Stomach (tissue), 9 donors: ENCODE data around the gene INPP5A. TPM values are rescaled to one million over a fixed set of nuclear protein-coding genes. Genes with fewer than 3 reads are reported as not detected.

Experiments
- DNase-seq, 2 donors: peaks; one replicate each; pipeline versions ENCODE4 v3.0.0 to v3.0.0-alpha.2; 2013 to 2019
- H3K27ac ChIP-seq, 5 donors: fragments of 200-600 bp in 4 of 5; sonication (generic) in 4 of 5; one replicate each; pipeline ENCODE4 v1.5.1; 2013 to 2019; ENCODE audit warnings: mild to moderate bottlenecking in 1 of 5, moderate library complexity in 1 of 5
- H3K27me3 ChIP-seq, 3 donors: fragments of 200-600 bp; sonication (generic); one replicate each; pipeline ENCODE4 v1.5.1; 2017 to 2019; ENCODE audit warnings: mixed run types in 1 of 3
- H3K36me3 ChIP-seq, 4 donors: fragments of 200-600 bp; sonication (generic); 1 replicate in 3 of 4; 2 replicates in 1 of 4; pipeline ENCODE4 v1.5.1; 2016 to 2019
- H3K4me1 ChIP-seq, 4 donors: fragments of 200-600 bp; sonication (generic); one replicate each; pipeline ENCODE4 v1.5.1; 2016 to 2019
- H3K4me3 ChIP-seq, 4 donors: fragments of 200-600 bp; sonication (generic) in 3 of 4; one replicate each; pipeline ENCODE4 v1.5.1; 2016 to 2019; ENCODE audit warnings: mild to moderate bottlenecking in 1 of 4
- H3K9me3 ChIP-seq, 4 donors: fragments of 200-600 bp; sonication (generic); one replicate each; pipeline ENCODE4 v1.5.1; 2016 to 2019
- EP300 ChIP-seq: sonication (generic); formaldehyde crosslinking; IDR thresholded peaks from one replicate; pipeline ENCODE4 v1.6.1; 2017; ENCODE audit warnings: antibody characterized with exemption
- POLR2A ChIP-seq, 4 donors: fragments of 450-650 bp; IDR thresholded peaks; one replicate each; pipeline ENCODE4 v1.6.1; 2016; ENCODE audit warnings: antibody characterized with exemption in 4 of 4, control low read depth in 2 of 4, mild to moderate bottlenecking in 1 of 4, moderate library complexity in 1 of 4
- POLR2AphosphoS5 ChIP-seq, 3 donors: sonication (generic); formaldehyde crosslinking; IDR thresholded peaks; one replicate each; pipeline ENCODE4 v1.6.1; 2016; ENCODE audit warnings: antibody characterized with exemption in 3 of 3
- WGBS, 5 donors: extraction: QIAGEN DNeasy Blood & Tissue Kit in 3 of 5; methylation state at CpG; one replicate each; pipeline versions ENCODE4 v1.1.5 to v1.1.7; 2013 to 2018; 5-methylcytosine and 5-hydroxymethylcytosine counted together
- intact Hi-C: fragments of 100-400 bp; cut with DNase I; formaldehyde crosslinking; loops from one replicate; pipeline ENCODE4 v1.15.1; 2023; ENCODE audit warnings: low total_unique reads
- polyA plus RNA-seq, 3 donors: library from polyadenylated mRNA; stranded (reverse); fragments of 200-250 nt; gene quantifications; one replicate each; pipeline ENCODE4 v1.2.3, GENCODE V29; 2013
- total RNA-seq, 5 donors: library from RNA; depleted of rRNA; stranded (reverse); fragments of >200 nt; gene quantifications; one replicate each; pipeline versions ENCODE4 v1.1.0 to v1.2.3, GENCODE V29; 2014 to 2016
- TF ChIP-seq, protein P1 (sequence below), 7 experiments: fragments of 450-650 bp in 4 of 7; fragments of 200-600 bp in 3 of 7; sonication (generic) in 3 of 7; IDR thresholded peaks; one replicate each; pipeline ENCODE4 v1.5.1; 2016 to 2019; ENCODE audit warnings: antibody characterized with exemption in 7 of 7, control low read depth in 2 of 7, mild to moderate bottlenecking in 1 of 7
- donor health status: healthy with polysubstance abuse.
- donor health status: Bipolar disorder and iron deficiency.
- donor health status: healthy.

INPP5A gene
- total and polyA plus RNA-seq, 8 donors: 17.2 to 72.3 (median 31.0) TPM

DNA sequence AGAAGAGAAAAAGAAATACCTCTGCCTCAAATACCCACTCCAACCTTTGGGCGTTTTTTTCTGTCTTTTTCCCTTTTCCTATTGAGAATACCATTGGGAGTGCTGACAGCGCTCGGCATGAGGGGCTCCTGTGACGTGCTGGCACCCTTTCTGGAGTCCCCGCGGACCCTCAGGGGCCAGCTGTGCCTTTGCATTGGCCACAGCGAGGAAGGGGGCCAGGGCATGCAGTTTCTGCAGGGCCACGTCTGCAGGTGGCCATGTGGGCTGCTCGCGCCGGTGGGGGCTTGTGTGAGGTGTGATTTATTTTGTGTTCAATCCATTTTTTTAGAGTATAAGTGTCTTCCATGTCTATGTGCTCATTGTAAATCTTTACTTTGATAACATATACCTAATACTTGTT, 57.4 kb downstream of the INPP5A start:
- Histone ChIP-seq H3K4me3 (no peak overlapping the region), H3K4me1 (peaks cover 50 to 100% (median 76%) of the 10 kb centered on the region in 4 donors), H3K9me3 (peaks cover 0 to under 1% (median 0%) of the 10 kb centered on the region in 4 donors), H3K36me3 (no peaks in the 10 kb centered on the region), H3K27ac (no peak overlapping the region), H3K27me3 (no peaks in the 10 kb centered on the region)
- no peak for DNase-seq
- intact Hi-C loops: no loop called here
- no peak for TF ChIP-seq POLR2A (IDR thresholded peaks at IDR 0.05)
- no peak for TF ChIP-seq POLR2AphosphoS5 (IDR thresholded peaks at IDR 0.05)
- TF ChIP-seq, protein P1, sequence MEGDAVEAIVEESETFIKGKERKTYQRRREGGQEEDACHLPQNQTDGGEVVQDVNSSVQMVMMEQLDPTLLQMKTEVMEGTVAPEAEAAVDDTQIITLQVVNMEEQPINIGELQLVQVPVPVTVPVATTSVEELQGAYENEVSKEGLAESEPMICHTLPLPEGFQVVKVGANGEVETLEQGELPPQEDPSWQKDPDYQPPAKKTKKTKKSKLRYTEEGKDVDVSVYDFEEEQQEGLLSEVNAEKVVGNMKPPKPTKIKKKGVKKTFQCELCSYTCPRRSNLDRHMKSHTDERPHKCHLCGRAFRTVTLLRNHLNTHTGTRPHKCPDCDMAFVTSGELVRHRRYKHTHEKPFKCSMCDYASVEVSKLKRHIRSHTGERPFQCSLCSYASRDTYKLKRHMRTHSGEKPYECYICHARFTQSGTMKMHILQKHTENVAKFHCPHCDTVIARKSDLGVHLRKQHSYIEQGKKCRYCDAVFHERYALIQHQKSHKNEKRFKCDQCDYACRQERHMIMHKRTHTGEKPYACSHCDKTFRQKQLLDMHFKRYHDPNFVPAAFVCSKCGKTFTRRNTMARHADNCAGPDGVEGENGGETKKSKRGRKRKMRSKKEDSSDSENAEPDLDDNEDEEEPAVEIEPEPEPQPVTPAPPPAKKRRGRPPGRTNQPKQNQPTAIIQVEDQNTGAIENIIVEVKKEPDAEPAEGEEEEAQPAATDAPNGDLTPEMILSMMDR (IDR thresholded peaks at IDR 0.05): no peak
- TF ChIP-seq EP300: no peak
- WGBS, 5 donors: 82 to 92% (median 87%) methylated on average over 11 of the region's 11 CpGs

DNA sequence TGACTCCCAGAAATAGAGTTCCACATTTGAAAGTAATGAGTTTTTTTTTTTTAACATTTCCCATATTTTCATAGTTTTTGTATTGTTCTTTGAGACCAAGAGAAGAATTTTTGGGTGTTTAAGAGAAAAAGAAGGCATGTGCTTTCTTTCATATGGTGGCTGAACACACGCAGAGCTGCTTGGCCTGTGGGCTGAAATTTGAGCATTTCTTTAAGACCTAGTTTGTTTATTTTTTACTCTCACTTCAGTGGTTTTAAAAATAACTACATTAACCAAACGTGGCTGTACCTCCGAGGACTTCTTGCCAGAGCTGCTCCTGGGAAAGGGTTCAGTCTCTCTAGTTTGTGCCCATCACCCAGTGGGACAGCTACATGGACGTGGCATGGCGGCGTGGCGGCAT, 58.3 kb downstream of the INPP5A start:
- no peak for TF ChIP-seq POLR2AphosphoS5 (IDR thresholded peaks at IDR 0.05)
- TF ChIP-seq, protein P1 (IDR thresholded peaks at IDR 0.05): no peak
- TF ChIP-seq POLR2A (IDR thresholded peaks at IDR 0.05): no peak
- no peak for TF ChIP-seq EP300

DNA sequence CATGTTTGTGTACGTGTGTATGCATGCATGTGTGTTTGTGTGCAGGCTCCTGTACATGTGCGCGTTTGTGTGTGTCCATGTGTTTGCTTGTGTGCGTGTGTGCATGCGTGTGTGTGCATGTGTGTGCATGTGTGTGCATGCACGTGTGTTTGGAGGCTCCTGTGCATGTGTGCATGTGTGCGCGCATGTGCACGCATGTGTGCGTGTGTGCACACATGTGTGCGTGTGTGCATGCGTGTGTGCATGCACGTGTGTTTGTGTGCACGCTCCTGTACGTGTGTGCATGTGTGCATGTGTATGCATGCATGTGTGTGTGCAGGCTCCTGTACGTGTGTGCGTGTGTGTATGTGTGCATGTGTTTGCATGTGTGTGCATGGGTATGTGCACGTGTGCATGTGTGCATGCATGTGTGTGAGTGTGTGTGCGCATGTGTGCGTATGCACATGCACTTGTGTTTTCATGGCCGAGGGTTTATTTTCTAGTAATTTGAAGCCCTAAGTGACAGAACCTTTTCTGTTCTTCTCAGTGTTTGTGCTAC, 59.2 kb downstream of the INPP5A start:
- intact Hi-C loops: no loop called here
- no peak for DNase-seq
- H3K27ac ChIP-seq: no peak overlapping the region
- WGBS, 5 donors: 82 to 95% (median 91%) methylated on average over 18 to 21 of the region's 21 CpGs
- no peak overlapping the region for H3K4me3 ChIP-seq
- H3K36me3 ChIP-seq: no peaks in the 10 kb centered on the region
- no peaks in the 10 kb centered on the region for H3K27me3 ChIP-seq
- H3K4me1 ChIP-seq: peaks cover 35 to 83% (median 60%) of the 10 kb centered on the region in 4 donors
- H3K9me3 ChIP-seq: peaks cover 0 to 10% (median 6%) of the 10 kb centered on the region in 4 donors
- TF ChIP-seq, protein P1 (IDR thresholded peaks at IDR 0.05): no peak
- TF ChIP-seq POLR2A (IDR thresholded peaks at IDR 0.05) (no peak), EP300 (no peak), POLR2AphosphoS5 (IDR thresholded peaks at IDR 0.05) (no peak)

More for the DNA sequence above, 58.3 kb downstream of the INPP5A start:
- peaks cover 42 to 92% (median 68%) of the 10 kb centered on the region in 4 donors for H3K4me1 ChIP-seq
- H3K9me3 ChIP-seq: peaks cover 0 to 8% (median 6%) of the 10 kb centered on the region in 4 donors
- DNase-seq: no peak
- no peak overlapping the region for H3K4me3 ChIP-seq
- H3K36me3 ChIP-seq: no peaks in the 10 kb centered on the region
- no peak overlapping the region for H3K27ac ChIP-seq
- intact Hi-C loops: no loop called here
- WGBS, 5 donors: 63 to 64% (median 63%) methylated on average over 7 of the region's 7 CpGs
- no peaks in the 10 kb centered on the region for H3K27me3 ChIP-seq

DNA sequence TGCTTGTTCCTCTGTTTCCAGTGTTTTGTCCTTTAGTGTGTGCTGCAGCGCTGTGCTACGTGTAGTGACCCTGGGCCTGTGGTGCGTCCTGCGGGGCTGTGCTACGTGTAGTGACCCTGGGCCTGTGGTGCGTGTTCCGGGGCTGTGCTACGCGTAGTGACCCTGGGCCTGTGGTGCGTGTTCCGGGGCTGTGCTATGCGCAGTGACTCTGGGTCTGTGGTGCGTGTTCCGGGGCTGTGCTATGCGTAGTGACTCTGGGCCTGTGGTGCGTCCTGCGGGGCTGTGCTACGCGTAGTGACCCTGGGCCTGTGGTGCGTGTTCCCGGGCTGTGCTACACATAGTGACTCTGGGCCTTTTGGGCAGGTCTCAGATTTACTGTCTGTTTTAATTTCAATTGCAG, 60.1 kb downstream of the INPP5A start:
- Histone ChIP-seq H3K9me3 (peaks cover 0 to 10% (median 6%) of the 10 kb centered on the region in 4 donors), H3K4me3 (no peak overlapping the region), H3K27me3 (no peaks in the 10 kb centered on the region), H3K4me1 (peaks cover 28 to 77% (median 53%) of the 10 kb centered on the region in 4 donors), H3K36me3 (no peaks in the 10 kb centered on the region), H3K27ac (no peak overlapping the region)
- intact Hi-C loops: no loop called here
- no peak for TF ChIP-seq POLR2AphosphoS5 (IDR thresholded peaks at IDR 0.05)
- no peak for TF ChIP-seq POLR2A (IDR thresholded peaks at IDR 0.05)
- no peak for TF ChIP-seq EP300
- TF ChIP-seq, protein P1 (IDR thresholded peaks at IDR 0.05): no peak
- DNase-seq: no peak
- 86 to 98% (median 93%) methylated on average over 12 to 21 of the region's 21 CpGs for WGBS, 5 donors
